IMR-90 (cell line): Measurements from ENCODE around the gene GTF3C1. TPM values are rescaled to one million over a fixed set of nuclear protein-coding genes. Genes with fewer than 3 reads are reported as not detected.

Source experiments
- ATAC-seq: fragments of 200-7000 bp; cut with Tn5 transposase; 2 replicates; pipeline ENCODE4 v1.9.1; 2020; ENCODE audit warnings: low read depth, mild to moderate bottlenecking, moderate library complexity
- BruUV-seq: library from RNA; stranded (reverse); fragments of 400-500 nt; replicated peaks from 2 replicates; lab custom pipeline; 2021; lab: Mats Ljungman, UMichigan
- CTCF ChIA-PET: fragments of 300-600 bp; formaldehyde crosslinking; extraction: SDS; loops from one replicate; lab custom pipeline; 2021; ENCODE audit warnings: antibody characterized with exemption; lab: Yijun Ruan, JAX
- POLR2A ChIA-PET: fragments of 300-600 bp; sonication (Branson Sonifier 250); formaldehyde crosslinking; loops from one replicate; lab custom pipeline; 2022; ENCODE audit warnings: antibody characterized with exemption; ENCODE audit not compliant: unreplicated experiment; lab: Charles Lee
- DNase-seq: peaks from one replicate; pipeline ENCODE4 v3.0.0; 2013
- H2AFZ ChIP-seq: replicated peaks from 2 replicates; pipeline ENCODE3; 2013; ENCODE audit warnings: low read length, mild to moderate bottlenecking; ENCODE audit not compliant: poor library complexity
- H2AK5ac ChIP-seq: 2 replicates; pipeline ENCODE4 v1.6.1; 2013; ENCODE audit warnings: low read depth, low read length, inconsistent platforms
- H2AK9ac ChIP-seq: replicated peaks from 2 replicates; pipeline ENCODE3; 2013; ENCODE audit warnings: mild to moderate bottlenecking, low read depth, low read length, moderate library complexity; ENCODE audit not compliant: poor library complexity
- H2BK120ac ChIP-seq: 2 replicates; pipeline ENCODE4 v1.6.1; 2013; ENCODE audit warnings: low read depth, low read length, inconsistent platforms
- H2BK15ac ChIP-seq: 3 replicates; pipeline ENCODE4 v1.6.1; 2013; ENCODE audit warnings: low read depth, low read length, inconsistent platforms
- H2BK20ac ChIP-seq: 2 replicates; pipeline ENCODE4 v1.6.1; 2013; ENCODE audit warnings: low read depth, mild to moderate bottlenecking, inconsistent platforms, low read length, moderate library complexity
- H2BK5ac ChIP-seq: 2 replicates; pipeline ENCODE4 v1.6.1; 2013; ENCODE audit warnings: mild to moderate bottlenecking, low read depth, low read length, inconsistent platforms; ENCODE audit not compliant: poor library complexity, severe bottlenecking
- H3K14ac ChIP-seq: replicated peaks from 2 replicates; pipeline ENCODE4 v1.6.1; 2013; ENCODE audit warnings: low read depth, low read length, inconsistent platforms
- H3K18ac ChIP-seq: 2 replicates; pipeline ENCODE4 v1.6.1; 2013; ENCODE audit warnings: low read depth, low read length, control low read depth
- H3K23ac ChIP-seq: 2 replicates; pipeline ENCODE4 v1.6.1; 2013; ENCODE audit warnings: low read depth, low read length, inconsistent platforms
- H3K27ac ChIP-seq: 2 replicates; pipeline ENCODE4 v1.5.1; 2013; ENCODE audit warnings: mild to moderate bottlenecking, control low read depth, low read length; ENCODE audit not compliant: insufficient read depth
- H3K27me3 ChIP-seq: 2 replicates; pipeline ENCODE4 v1.6.1; 2013; ENCODE audit warnings: low read length; ENCODE audit not compliant: control insufficient read depth, insufficient read depth
- H3K36me3 ChIP-seq: 2 replicates; pipeline ENCODE4 v1.6.1; 2013; ENCODE audit warnings: low read length, mixed read lengths; ENCODE audit not compliant: control insufficient read depth, insufficient read depth
- H3K4ac ChIP-seq: 2 replicates; pipeline ENCODE4 v1.6.1; 2013; ENCODE audit warnings: low read depth, low read length, inconsistent platforms
- H3K4me1 ChIP-seq: 2 replicates; pipeline ENCODE4 v1.6.1; 2013; ENCODE audit warnings: low read length, mixed read lengths; ENCODE audit not compliant: control insufficient read depth, insufficient read depth
- H3K4me2 ChIP-seq: 2 replicates; pipeline ENCODE4 v1.6.1; 2013; ENCODE audit warnings: low read depth, mild to moderate bottlenecking, control low read depth, low read length, moderate library complexity
- H3K4me3 ChIP-seq: 2 replicates; pipeline ENCODE4 v1.5.1; 2013; ENCODE audit warnings: low read depth, mild to moderate bottlenecking, control low read depth, low read length, moderate library complexity; ENCODE audit not compliant: insufficient read depth
- H3K56ac ChIP-seq: 2 replicates; pipeline ENCODE4 v1.6.1; 2013; ENCODE audit warnings: low read length, inconsistent platforms; ENCODE audit not compliant: insufficient read depth; ENCODE audit errors: extremely low read depth
- H3K79me1 ChIP-seq, 2 experiments: 2 replicates each; pipeline ENCODE4 v1.6.1; 2013; ENCODE audit warnings: low read length in 2 of 2, inconsistent platforms in 1 of 2, low read depth in 1 of 2
- H3K9ac ChIP-seq: 2 replicates; pipeline ENCODE4 v1.6.1; 2013; ENCODE audit warnings: low read depth, low read length, control low read depth
- H3K9me1 ChIP-seq: 2 replicates; pipeline ENCODE4 v1.6.1; 2013; ENCODE audit warnings: low read length, inconsistent platforms; ENCODE audit not compliant: insufficient read depth
- H3K9me3 ChIP-seq: 2 replicates; pipeline ENCODE4 v1.6.1; 2013; ENCODE audit warnings: low read length; ENCODE audit not compliant: control insufficient read depth, insufficient read depth
- H4K20me1 ChIP-seq: 2 replicates; pipeline ENCODE4 v1.6.1; 2013; ENCODE audit warnings: low read length, inconsistent platforms; ENCODE audit not compliant: insufficient read depth
- H4K5ac ChIP-seq: 2 replicates; pipeline ENCODE4 v1.6.1; 2013; ENCODE audit warnings: mild to moderate bottlenecking, low read depth, low read length, control low read depth
- H4K8ac ChIP-seq, 2 experiments: 2 replicates each; pipeline ENCODE4 v1.6.1; 2013; ENCODE audit warnings: low read depth in 2 of 2, low read length in 2 of 2, control low read depth in 1 of 2, inconsistent platforms in 1 of 2
- H4K91ac ChIP-seq: 2 replicates; pipeline ENCODE4 v1.6.1; 2013; ENCODE audit warnings: low read depth, low read length, inconsistent platforms; ENCODE audit not compliant: insufficient read depth
- MAFK ChIP-seq: IDR thresholded peaks from 2 replicates; pipeline ENCODE4 v1.6.1; 2012; ENCODE audit warnings: low read depth, low read length, improper control_type of control experiment
- NFE2L2 ChIP-seq: fragments of 150-350 bp; IDR thresholded peaks from 2 replicates; pipeline ENCODE4 v1.6.1; 2016; ENCODE audit warnings: low read depth, mild to moderate bottlenecking, low read length
- POLR2A ChIP-seq: IDR thresholded peaks from 2 replicates; pipeline ENCODE4 v1.6.1; 2012; ENCODE audit warnings: mild to moderate bottlenecking, low read depth, low read length
- RCOR1 ChIP-seq: IDR thresholded peaks from 2 replicates; pipeline ENCODE4 v1.6.1; 2012; ENCODE audit warnings: mild to moderate bottlenecking, low read length, improper control_type of control experiment; ENCODE audit not compliant: insufficient replicate concordance
- RFX5 ChIP-seq: IDR thresholded peaks from 2 replicates; pipeline ENCODE4 v1.8.0; 2012; ENCODE audit warnings: low read depth, mild to moderate bottlenecking, low read length, moderate library complexity
- WGBS, 2 experiments: methylation state at CpG; one replicate each; pipeline versions ENCODE4 v1.1.5 to v1.1.7; 2013; ENCODE audit warnings: missing lambda C conversion rate in 2 of 2; ENCODE audit not compliant: insufficient read length in 1 of 2; ENCODE audit errors: extremely low coverage in 2 of 2; 5-methylcytosine and 5-hydroxymethylcytosine counted together
- dilution Hi-C: fragments of 300-500 bp; cut with HindIII; formaldehyde crosslinking; loops from one replicate; pipeline ENCODE4 v1.14.3; 2018; ENCODE audit warnings: low sequenced_read_pairs; ENCODE audit not compliant: unreplicated experiment
- in situ Hi-C: fragments of 300-500 bp; cut with MboI; formaldehyde crosslinking; loops from 3 replicates; pipeline ENCODE4 v1.14.3; 2019; ENCODE audit warnings: low sequenced_read_pairs, inconsistent platforms, mixed read lengths
- intact Hi-C: fragments of 100-400 bp; cut with micrococcal nuclease; formaldehyde crosslinking; loops from 2 replicates; pipeline ENCODE4 v1.10.0; 2022
- polyA plus RNA-seq, 3 experiments: library from polyadenylated mRNA; depleted of rRNA; stranded (reverse); fragments of >200 nt; gene quantifications; 2 replicates each; pipeline ENCODE4 v1.2.3, GENCODE V29; 2012; ENCODE audit warnings: low replicate concordance in 1 of 3
- total RNA-seq: library from RNA; depleted of rRNA; stranded (reverse); fragments of >200 nt; gene quantifications from 2 replicates; pipeline ENCODE4 v1.2.3, GENCODE V29; 2012

Gene GTF3C1
- total and polyA plus RNA-seq, 2 of the 4 experiments (the other 2 are of a cell fraction): 50.8 to 68.1 TPM

GRCh38 chr16:27585200-27585599 lies 35.5 kb upstream of the GTF3C1 start:
- no peaks in the 10 kb centered on the region for H3K4me1 ChIP-seq
- dilution Hi-C loops (no loop called here), intact Hi-C loops (no loop called here), in situ Hi-C loops (no loop called here)
- BruUV-seq: no TSS peak
- no peak overlapping the region for H2AK5ac ChIP-seq
- POLR2A ChIA-PET: no interaction called here
- H3K56ac ChIP-seq: no peak overlapping the region
- peaks cover 6% of the 10 kb centered on the region for H3K36me3 ChIP-seq
- H3K9me1 ChIP-seq: peaks cover under 1% of the 10 kb centered on the region; the same call in 1 of the 2 replicates
- WGBS, 2 experiments: no CpG with 5 or more reads among the region's 5 CpGs
- no peak overlapping the region for H3K9ac ChIP-seq
- no peak overlapping the region for H2BK15ac ChIP-seq
- no peak for ATAC-seq
- no peaks in the 10 kb centered on the region for H3K27me3 ChIP-seq
- no peak overlapping the region for H4K5ac ChIP-seq
- H2BK20ac ChIP-seq: no peak overlapping the region
- no peaks in the 10 kb centered on the region for H3K79me1 ChIP-seq
- no peaks in the 10 kb centered on the region for H3K9me3 ChIP-seq
- no peak overlapping the region for H3K4ac ChIP-seq
- no peak overlapping the region for H2BK120ac ChIP-seq
- H2AFZ ChIP-seq: no peak overlapping the region
- no peak overlapping the region for H3K4me2 ChIP-seq
- no peak overlapping the region for H4K8ac ChIP-seq
- CTCF ChIA-PET: no interaction called here
- no peak overlapping the region for H3K18ac ChIP-seq
- no peak for DNase-seq
- no peak for TF ChIP-seq RFX5
- TF ChIP-seq RCOR1: no peak
- no peak for TF ChIP-seq POLR2A
- no peak for TF ChIP-seq MAFK
- no peak for TF ChIP-seq NFE2L2
- H3K27ac ChIP-seq: no peak overlapping the region
- no peak overlapping the region for H3K4me3 ChIP-seq
- no peak overlapping the region for H3K14ac ChIP-seq
- no peak overlapping the region for H2BK5ac ChIP-seq
- no peak overlapping the region for H3K23ac ChIP-seq
- no peaks in the 10 kb centered on the region for H4K20me1 ChIP-seq
- H4K91ac ChIP-seq: no peak overlapping the region
- H2AK9ac ChIP-seq: no peak overlapping the region
